IMR-90 (cell line): ENCODE results near the gene GGT6. TPM values are rescaled to one million over a fixed set of nuclear protein-coding genes. Genes with fewer than 3 reads are reported as not detected.

Experiments
- ATAC-seq: fragments of 200-7000 bp; cut with Tn5 transposase; 2 replicates; pipeline ENCODE4 v1.9.1; 2020; ENCODE audit warnings: low read depth, mild to moderate bottlenecking, moderate library complexity
- BruUV-seq: library from RNA; stranded (reverse); fragments of 400-500 nt; replicated peaks from 2 replicates; lab custom pipeline; 2021; lab: Mats Ljungman, UMichigan
- CTCF ChIA-PET: fragments of 300-600 bp; formaldehyde crosslinking; extraction: SDS; loops from one replicate; lab custom pipeline; 2021; ENCODE audit warnings: antibody characterized with exemption; lab: Yijun Ruan, JAX
- POLR2A ChIA-PET: fragments of 300-600 bp; sonication (Branson Sonifier 250); formaldehyde crosslinking; loops from one replicate; lab custom pipeline; 2022; ENCODE audit warnings: antibody characterized with exemption; ENCODE audit not compliant: unreplicated experiment; lab: Charles Lee
- DNase-seq: peaks from one replicate; pipeline ENCODE4 v3.0.0; 2013
- H2AFZ ChIP-seq: replicated peaks from 2 replicates; pipeline ENCODE3; 2013; ENCODE audit warnings: low read length, mild to moderate bottlenecking; ENCODE audit not compliant: poor library complexity
- H2AK5ac ChIP-seq: 2 replicates; pipeline ENCODE4 v1.6.1; 2013; ENCODE audit warnings: low read depth, low read length, inconsistent platforms
- H2AK9ac ChIP-seq: replicated peaks from 2 replicates; pipeline ENCODE3; 2013; ENCODE audit warnings: mild to moderate bottlenecking, low read depth, low read length, moderate library complexity; ENCODE audit not compliant: poor library complexity
- H2BK120ac ChIP-seq: 2 replicates; pipeline ENCODE4 v1.6.1; 2013; ENCODE audit warnings: low read depth, low read length, inconsistent platforms
- H2BK15ac ChIP-seq: 3 replicates; pipeline ENCODE4 v1.6.1; 2013; ENCODE audit warnings: low read depth, low read length, inconsistent platforms
- H2BK20ac ChIP-seq: 2 replicates; pipeline ENCODE4 v1.6.1; 2013; ENCODE audit warnings: low read depth, mild to moderate bottlenecking, inconsistent platforms, low read length, moderate library complexity
- H2BK5ac ChIP-seq: 2 replicates; pipeline ENCODE4 v1.6.1; 2013; ENCODE audit warnings: mild to moderate bottlenecking, low read depth, low read length, inconsistent platforms; ENCODE audit not compliant: poor library complexity, severe bottlenecking
- H3K14ac ChIP-seq: replicated peaks from 2 replicates; pipeline ENCODE4 v1.6.1; 2013; ENCODE audit warnings: low read depth, low read length, inconsistent platforms
- H3K18ac ChIP-seq: 2 replicates; pipeline ENCODE4 v1.6.1; 2013; ENCODE audit warnings: low read depth, low read length, control low read depth
- H3K23ac ChIP-seq: 2 replicates; pipeline ENCODE4 v1.6.1; 2013; ENCODE audit warnings: low read depth, low read length, inconsistent platforms
- H3K27ac ChIP-seq: 2 replicates; pipeline ENCODE4 v1.5.1; 2013; ENCODE audit warnings: mild to moderate bottlenecking, control low read depth, low read length; ENCODE audit not compliant: insufficient read depth
- H3K27me3 ChIP-seq: 2 replicates; pipeline ENCODE4 v1.6.1; 2013; ENCODE audit warnings: low read length; ENCODE audit not compliant: control insufficient read depth, insufficient read depth
- H3K36me3 ChIP-seq: 2 replicates; pipeline ENCODE4 v1.6.1; 2013; ENCODE audit warnings: low read length, mixed read lengths; ENCODE audit not compliant: control insufficient read depth, insufficient read depth
- H3K4ac ChIP-seq: 2 replicates; pipeline ENCODE4 v1.6.1; 2013; ENCODE audit warnings: low read depth, low read length, inconsistent platforms
- H3K4me1 ChIP-seq: 2 replicates; pipeline ENCODE4 v1.6.1; 2013; ENCODE audit warnings: low read length, mixed read lengths; ENCODE audit not compliant: control insufficient read depth, insufficient read depth
- H3K4me2 ChIP-seq: 2 replicates; pipeline ENCODE4 v1.6.1; 2013; ENCODE audit warnings: low read depth, mild to moderate bottlenecking, control low read depth, low read length, moderate library complexity
- H3K4me3 ChIP-seq: 2 replicates; pipeline ENCODE4 v1.5.1; 2013; ENCODE audit warnings: low read depth, mild to moderate bottlenecking, control low read depth, low read length, moderate library complexity; ENCODE audit not compliant: insufficient read depth
- H3K56ac ChIP-seq: 2 replicates; pipeline ENCODE4 v1.6.1; 2013; ENCODE audit warnings: low read length, inconsistent platforms; ENCODE audit not compliant: insufficient read depth; ENCODE audit errors: extremely low read depth
- H3K79me1 ChIP-seq, 2 experiments: 2 replicates each; pipeline ENCODE4 v1.6.1; 2013; ENCODE audit warnings: low read length in 2 of 2, inconsistent platforms in 1 of 2, low read depth in 1 of 2
- H3K9ac ChIP-seq: 2 replicates; pipeline ENCODE4 v1.6.1; 2013; ENCODE audit warnings: low read depth, low read length, control low read depth
- H3K9me1 ChIP-seq: 2 replicates; pipeline ENCODE4 v1.6.1; 2013; ENCODE audit warnings: low read length, inconsistent platforms; ENCODE audit not compliant: insufficient read depth
- H3K9me3 ChIP-seq: 2 replicates; pipeline ENCODE4 v1.6.1; 2013; ENCODE audit warnings: low read length; ENCODE audit not compliant: control insufficient read depth, insufficient read depth
- H4K20me1 ChIP-seq: 2 replicates; pipeline ENCODE4 v1.6.1; 2013; ENCODE audit warnings: low read length, inconsistent platforms; ENCODE audit not compliant: insufficient read depth
- H4K5ac ChIP-seq: 2 replicates; pipeline ENCODE4 v1.6.1; 2013; ENCODE audit warnings: mild to moderate bottlenecking, low read depth, low read length, control low read depth
- H4K8ac ChIP-seq, 2 experiments: 2 replicates each; pipeline ENCODE4 v1.6.1; 2013; ENCODE audit warnings: low read depth in 2 of 2, low read length in 2 of 2, control low read depth in 1 of 2, inconsistent platforms in 1 of 2
- H4K91ac ChIP-seq: 2 replicates; pipeline ENCODE4 v1.6.1; 2013; ENCODE audit warnings: low read depth, low read length, inconsistent platforms; ENCODE audit not compliant: insufficient read depth
- CEBPB ChIP-seq: IDR thresholded peaks from 2 replicates; pipeline ENCODE4 v1.6.1; 2012; ENCODE audit warnings: low read depth, low read length, improper control_type of control experiment
- FOS ChIP-seq: fragments of 150-350 bp; IDR thresholded peaks from 2 replicates; pipeline ENCODE4 v1.6.1; 2016; ENCODE audit warnings: low read depth, low read length
- MAFK ChIP-seq: IDR thresholded peaks from 2 replicates; pipeline ENCODE4 v1.6.1; 2012; ENCODE audit warnings: low read depth, low read length, improper control_type of control experiment
- USF2 ChIP-seq: fragments of 150-350 bp; IDR thresholded peaks from 2 replicates; pipeline ENCODE4 v1.6.1; 2017; ENCODE audit warnings: mild to moderate bottlenecking, antibody characterized with exemption, low read length, low read depth
- WGBS, 2 experiments: methylation state at CpG; one replicate each; pipeline versions ENCODE4 v1.1.5 to v1.1.7; 2013; ENCODE audit warnings: missing lambda C conversion rate in 2 of 2; ENCODE audit not compliant: insufficient read length in 1 of 2; ENCODE audit errors: extremely low coverage in 2 of 2; 5-methylcytosine and 5-hydroxymethylcytosine counted together
- dilution Hi-C: fragments of 300-500 bp; cut with HindIII; formaldehyde crosslinking; loops from one replicate; pipeline ENCODE4 v1.14.3; 2018; ENCODE audit warnings: low sequenced_read_pairs; ENCODE audit not compliant: unreplicated experiment
- in situ Hi-C: fragments of 300-500 bp; cut with MboI; formaldehyde crosslinking; loops from 3 replicates; pipeline ENCODE4 v1.14.3; 2019; ENCODE audit warnings: low sequenced_read_pairs, inconsistent platforms, mixed read lengths
- intact Hi-C: fragments of 100-400 bp; cut with micrococcal nuclease; formaldehyde crosslinking; loops from 2 replicates; pipeline ENCODE4 v1.10.0; 2022
- polyA plus RNA-seq, 3 experiments: library from polyadenylated mRNA; depleted of rRNA; stranded (reverse); fragments of >200 nt; gene quantifications; 2 replicates each; pipeline ENCODE4 v1.2.3, GENCODE V29; 2012; ENCODE audit warnings: low replicate concordance in 1 of 3
- total RNA-seq: library from RNA; depleted of rRNA; stranded (reverse); fragments of >200 nt; gene quantifications from 2 replicates; pipeline ENCODE4 v1.2.3, GENCODE V29; 2012

GGT6 gene
- total and polyA plus RNA-seq, 2 of the 4 experiments (the other 2 are of a cell fraction), result not detected

GRCh38 chr17:4594406-4594805 is 34.0 kb upstream of the GGT6 start:
- H2AK5ac ChIP-seq, result no peak overlapping the region
- H2BK5ac ChIP-seq, result no peak overlapping the region
- dilution Hi-C loops (no loop called here), in situ Hi-C loops (no loop called here), intact Hi-C loops (no loop called here)
- H3K56ac ChIP-seq, result no peak overlapping the region
- no peak overlapping the region for H3K18ac ChIP-seq
- no peak overlapping the region for H2AFZ ChIP-seq
- H4K91ac ChIP-seq, result no peak overlapping the region
- no peak overlapping the region for H3K9ac ChIP-seq
- POLR2A ChIA-PET, result no interaction called here
- no peak overlapping the region for H2BK120ac ChIP-seq
- no peaks in the 10 kb centered on the region for H3K9me3 ChIP-seq
- no peak overlapping the region for H3K27ac ChIP-seq
- no peak overlapping the region for H4K8ac ChIP-seq
- no peak overlapping the region for H3K14ac ChIP-seq
- no peaks in the 10 kb centered on the region for H3K36me3 ChIP-seq
- H2BK15ac ChIP-seq, result no peak overlapping the region
- no peak overlapping the region for H3K4me2 ChIP-seq
- H2BK20ac ChIP-seq, result no peak overlapping the region
- peaks cover 11% of the 10 kb centered on the region; the same call in 1 of the 2 replicates for H3K4me1 ChIP-seq
- H4K5ac ChIP-seq, result no peak overlapping the region
- BruUV-seq, result no TSS peak
- H3K4ac ChIP-seq, result no peak overlapping the region
- H3K79me1 ChIP-seq, result no peaks in the 10 kb centered on the region
- no peak overlapping the region for H3K23ac ChIP-seq
- no peaks in the 10 kb centered on the region for H4K20me1 ChIP-seq
- H2AK9ac ChIP-seq, result no peak overlapping the region
- WGBS, 2 experiments, result no CpG with 5 or more reads among the region's 7 CpGs
- DNase-seq (no peak), ATAC-seq (no peak)
- H3K27me3 ChIP-seq, result peaks cover 33% of the 10 kb centered on the region
- H3K4me3 ChIP-seq, result no peak overlapping the region
- TF ChIP-seq USF2 (no peak), FOS (no peak), CEBPB (no peak), MAFK (no peak)
- H3K9me1 ChIP-seq, result no peaks in the 10 kb centered on the region; the same call in 1 of the 2 replicates
- CTCF ChIA-PET, result no interaction called here
